Measurements from ENCODE around the gene CIB2.

CIB2 gene

DNA sequence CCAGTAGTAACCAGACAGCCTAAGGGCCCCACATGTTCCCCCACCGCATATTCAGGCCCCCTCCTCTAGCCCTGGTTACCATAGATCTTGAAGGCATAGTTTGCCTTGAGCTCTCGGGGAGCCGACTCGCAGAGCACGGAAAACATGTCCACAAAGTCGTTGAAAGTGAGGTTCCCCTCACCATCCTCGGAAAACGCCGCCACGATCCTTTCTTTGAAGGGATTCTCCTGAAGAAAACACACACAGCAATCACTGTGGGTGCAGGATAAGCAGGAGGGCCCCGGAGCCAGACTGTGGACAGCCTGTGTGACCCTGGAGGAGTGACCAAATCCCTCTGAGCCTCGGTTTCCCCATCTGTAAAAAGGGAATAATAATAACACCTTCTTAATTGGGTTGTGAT lies 22.1 kb downstream of the CIB2 start:
- 98% methylated on average over 10 of the region's 12 CpGs for WGBS (ENCODE audit: insufficient coverage)
- POLR2A ChIA-PET, result no interaction called here
- H3K36me3 ChIP-seq (ENCODE audit: control insufficient read depth in 4 of 4, insufficient read depth in 4 of 4, low read length in 3 of 4), result no peaks in the 10 kb centered on the region

DNA sequence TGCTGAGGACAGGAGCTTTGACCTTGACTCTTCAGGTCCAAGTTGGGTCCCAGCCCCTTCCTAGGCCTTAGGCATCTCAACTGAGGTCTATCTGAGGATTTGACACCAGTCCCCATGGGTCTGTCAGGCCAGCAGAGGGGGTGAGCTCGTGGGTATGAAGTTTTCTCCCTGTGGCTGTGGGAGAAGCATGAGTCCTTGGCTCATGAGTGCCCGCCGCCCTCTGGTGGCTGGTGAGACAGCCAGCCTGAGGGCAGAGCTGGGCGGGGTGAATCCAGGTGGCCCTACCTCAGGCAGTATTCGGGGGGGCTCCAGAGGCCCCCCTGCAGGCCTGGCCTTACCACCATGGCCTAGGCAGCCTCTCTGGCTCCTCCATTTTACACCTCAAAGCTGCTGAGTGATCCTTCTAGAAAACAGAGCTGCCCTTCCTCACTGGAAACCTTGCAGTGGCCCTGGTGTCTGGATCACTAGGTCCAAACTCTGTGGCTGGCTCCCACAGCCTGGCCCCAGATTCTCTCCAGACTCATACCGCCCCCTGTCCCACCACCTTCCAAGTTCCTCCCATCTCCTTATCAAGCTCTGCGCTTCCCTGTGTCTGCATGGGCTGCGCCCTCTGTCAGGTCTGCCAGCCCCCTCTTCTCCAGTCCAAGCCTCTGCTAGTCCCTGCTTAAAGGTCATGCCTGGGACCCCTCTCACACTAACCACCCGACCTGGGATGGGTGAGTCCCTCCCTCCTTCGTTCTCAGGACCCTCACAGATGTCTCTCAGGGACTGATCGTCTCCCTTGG lies 22.8 kb downstream of the CIB2 start:
- Histone ChIP-seq H3K36me3 (ENCODE audit: control insufficient read depth in 4 of 4, insufficient read depth in 4 of 4, low read length in 3 of 4) (no peaks in the 10 kb centered on the region), H3K9me3 (ENCODE audit: control extremely low read depth in 1 of 5, control insufficient read depth in 4 of 5, insufficient read depth in 2 of 5, low read depth in 1 of 5, low read length in 4 of 5) (no peaks in the 10 kb centered on the region), H3K27me3 (replicated peaks in 2 of 5; ENCODE audit: control insufficient read depth in 4 of 5, insufficient read depth in 5 of 5, low read length in 4 of 5) (no peaks in the 10 kb centered on the region), H3K27ac (ENCODE audit: insufficient read depth in 1 of 2, low read depth in 1 of 2, low read length in 2 of 2, poor library complexity in 1 of 2, severe bottlenecking in 2 of 2) (no peak overlapping the region), H3K4me1 (ENCODE audit: control extremely low read depth in 1 of 4, control insufficient read depth in 4 of 4, insufficient read depth in 4 of 4, low read length in 3 of 4) (peaks cover 2 to 27% (median 12%) of the 10 kb centered on the region in 4 experiments), H3K4me3 (ENCODE audit: control insufficient read depth in 1 of 7, extremely low read depth in 1 of 7, insufficient read depth in 4 of 7, low read depth in 2 of 7, low read length in 6 of 7) (no peak overlapping the region)
- peak; percentile 93 to 96 (median 96) for DNase-seq
- WGBS (ENCODE audit: insufficient coverage), result 48% methylated on average over 9 of the region's 11 CpGs
- ChIA-PET CTCF (interaction anchor here (0.8 to 11.6 kb wide), 41 partner anchors 9 to 467 kb away, joined by 3 to 165 read pairs (median 6); partner anchors contain the start of gene SH2D7), POLR2A (interaction anchor here (1.1 kb wide), 1 partner anchor 108 kb away, joined by 4 read pairs; no protein-coding TSS in a partner anchor)

More for the DNA sequence above, 22.1 kb downstream of the CIB2 start:
- Histone ChIP-seq H3K27ac (ENCODE audit: insufficient read depth in 1 of 2, low read depth in 1 of 2, low read length in 2 of 2, poor library complexity in 1 of 2, severe bottlenecking in 2 of 2) (no peak overlapping the region), H3K9me3 (ENCODE audit: control extremely low read depth in 1 of 5, control insufficient read depth in 4 of 5, insufficient read depth in 2 of 5, low read depth in 1 of 5, low read length in 4 of 5) (no peaks in the 10 kb centered on the region), H3K4me3 (ENCODE audit: control insufficient read depth in 1 of 7, extremely low read depth in 1 of 7, insufficient read depth in 4 of 7, low read depth in 2 of 7, low read length in 6 of 7) (no peak overlapping the region), H3K4me1 (ENCODE audit: control extremely low read depth in 1 of 4, control insufficient read depth in 4 of 4, insufficient read depth in 4 of 4, low read length in 3 of 4) (peaks cover 0 to 21% (median 5%) of the 10 kb centered on the region in 4 experiments), H3K27me3 (replicated peaks in 2 of 5; ENCODE audit: control insufficient read depth in 4 of 5, insufficient read depth in 5 of 5, low read length in 4 of 5) (no peaks in the 10 kb centered on the region)
- CTCF ChIA-PET, result interaction anchor here (0.7 to 11.6 kb wide), 34 partner anchors 11 to 466 kb away, joined by 3 to 165 read pairs (median 6); partner anchors contain the start of gene SH2D7
- DNase-seq, result no peak

DNA sequence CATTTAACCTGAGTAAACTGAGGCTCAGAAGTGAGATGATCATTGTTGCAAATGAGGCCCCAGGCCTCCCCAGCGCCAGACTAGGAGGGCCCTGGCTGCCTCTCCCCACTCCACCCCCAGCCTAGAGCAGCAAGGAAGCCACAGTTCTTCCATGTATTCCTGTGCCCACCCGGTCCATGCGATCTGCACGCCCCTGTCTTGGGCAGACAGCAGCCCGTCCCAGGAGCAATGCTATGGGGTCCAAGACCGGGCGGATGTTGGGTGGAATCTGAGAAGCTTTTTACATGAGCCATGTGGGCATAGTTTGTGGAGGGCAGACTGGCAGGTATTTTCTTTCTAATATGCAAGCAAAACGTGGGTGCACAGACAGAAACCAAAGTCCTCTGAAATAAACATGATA lies 23.8 kb downstream of the CIB2 start:
- H3K27me3 ChIP-seq (replicated peaks in 2 of 5; ENCODE audit: control insufficient read depth in 4 of 5, insufficient read depth in 5 of 5, low read length in 4 of 5), result no peaks in the 10 kb centered on the region
- H3K9me3 ChIP-seq (ENCODE audit: control extremely low read depth in 1 of 5, control insufficient read depth in 4 of 5, insufficient read depth in 2 of 5, low read depth in 1 of 5, low read length in 4 of 5), result no peaks in the 10 kb centered on the region
- WGBS (ENCODE audit: insufficient coverage), result 97% methylated on average over 5 of the region's 8 CpGs
- H3K27ac ChIP-seq (ENCODE audit: insufficient read depth in 1 of 2, low read depth in 1 of 2, low read length in 2 of 2, poor library complexity in 1 of 2, severe bottlenecking in 2 of 2), result no peak overlapping the region
- POLR2A ChIA-PET, result no interaction called here
- no peak overlapping the region for H3K4me3 ChIP-seq (ENCODE audit: control insufficient read depth in 1 of 7, extremely low read depth in 1 of 7, insufficient read depth in 4 of 7, low read depth in 2 of 7, low read length in 6 of 7)
- H3K4me1 ChIP-seq (ENCODE audit: control extremely low read depth in 1 of 4, control insufficient read depth in 4 of 4, insufficient read depth in 4 of 4, low read length in 3 of 4), result peaks cover 2 to 37% (median 20%) of the 10 kb centered on the region in 4 experiments
- H3K36me3 ChIP-seq (ENCODE audit: control insufficient read depth in 4 of 4, insufficient read depth in 4 of 4, low read length in 3 of 4), result no peaks in the 10 kb centered on the region
- CTCF ChIA-PET, result interaction anchor here (1.2 to 11.6 kb wide), 16 partner anchors 9 to 148 kb away, joined by 3 to 165 read pairs (median 12); partner anchors contain the start of gene SH2D7
- DNase-seq, result no peak

DNA sequence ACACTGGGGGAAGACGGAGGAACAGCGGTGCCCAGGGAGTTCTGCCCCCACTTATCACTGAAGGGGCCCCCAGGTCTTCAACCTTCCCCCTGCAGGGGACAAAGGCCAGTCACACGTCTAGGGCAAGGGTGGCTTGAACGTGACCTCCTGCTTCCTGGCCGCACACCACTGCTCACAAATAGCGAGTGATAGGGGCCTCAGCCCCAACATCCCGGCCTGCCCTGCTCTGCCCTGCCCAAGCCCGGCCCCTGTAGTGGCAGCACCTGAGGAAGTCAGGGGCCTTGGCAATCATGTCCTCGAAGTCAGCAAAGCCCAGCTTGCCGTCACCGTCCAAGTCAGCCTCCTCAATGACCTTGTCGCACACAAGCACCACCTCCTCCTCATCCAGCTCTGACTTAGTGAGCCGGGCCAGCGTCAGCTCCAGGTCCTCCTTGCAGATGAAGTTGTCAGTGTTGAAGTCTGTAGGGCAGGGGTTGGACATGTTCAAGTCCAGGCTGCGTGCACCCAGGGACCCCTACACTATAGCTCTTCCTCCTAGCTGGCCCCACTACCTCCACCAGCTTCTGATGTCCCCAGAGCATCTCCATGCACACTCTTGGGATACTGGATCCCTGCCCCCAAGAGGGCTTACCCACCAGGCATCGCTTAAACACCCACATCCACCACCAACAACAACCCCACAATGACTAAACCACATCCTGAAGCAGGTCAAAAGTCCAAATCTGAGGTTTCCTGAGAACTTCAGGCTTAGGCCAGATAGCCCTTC lies 25.6 kb downstream of the CIB2 start:
- ChIA-PET POLR2A (no interaction called here), CTCF (interaction anchor here (1.2 to 10.8 kb wide), 7 partner anchors 8 to 140 kb away, joined by 3 to 102 read pairs (median 7); no protein-coding TSS in a partner anchor)
- Histone ChIP-seq H3K27ac (ENCODE audit: insufficient read depth in 1 of 2, low read depth in 1 of 2, low read length in 2 of 2, poor library complexity in 1 of 2, severe bottlenecking in 2 of 2) (no peak overlapping the region), H3K27me3 (replicated peaks in 2 of 5; ENCODE audit: control insufficient read depth in 4 of 5, insufficient read depth in 5 of 5, low read length in 4 of 5) (no peaks in the 10 kb centered on the region), H3K4me3 (ENCODE audit: control insufficient read depth in 1 of 7, extremely low read depth in 1 of 7, insufficient read depth in 4 of 7, low read depth in 2 of 7, low read length in 6 of 7) (no peak overlapping the region), H3K9me3 (ENCODE audit: control extremely low read depth in 1 of 5, control insufficient read depth in 4 of 5, insufficient read depth in 2 of 5, low read depth in 1 of 5, low read length in 4 of 5) (no peaks in the 10 kb centered on the region), H3K4me1 (ENCODE audit: control extremely low read depth in 1 of 4, control insufficient read depth in 4 of 4, insufficient read depth in 4 of 4, low read length in 3 of 4) (peaks cover 2 to 39% (median 20%) of the 10 kb centered on the region in 4 experiments), H3K36me3 (ENCODE audit: control insufficient read depth in 4 of 4, insufficient read depth in 4 of 4, low read length in 3 of 4) (no peaks in the 10 kb centered on the region)
- DNase-seq, result no peak
- 88% methylated on average over 14 of the region's 16 CpGs for WGBS (ENCODE audit: insufficient coverage)

DNA sequence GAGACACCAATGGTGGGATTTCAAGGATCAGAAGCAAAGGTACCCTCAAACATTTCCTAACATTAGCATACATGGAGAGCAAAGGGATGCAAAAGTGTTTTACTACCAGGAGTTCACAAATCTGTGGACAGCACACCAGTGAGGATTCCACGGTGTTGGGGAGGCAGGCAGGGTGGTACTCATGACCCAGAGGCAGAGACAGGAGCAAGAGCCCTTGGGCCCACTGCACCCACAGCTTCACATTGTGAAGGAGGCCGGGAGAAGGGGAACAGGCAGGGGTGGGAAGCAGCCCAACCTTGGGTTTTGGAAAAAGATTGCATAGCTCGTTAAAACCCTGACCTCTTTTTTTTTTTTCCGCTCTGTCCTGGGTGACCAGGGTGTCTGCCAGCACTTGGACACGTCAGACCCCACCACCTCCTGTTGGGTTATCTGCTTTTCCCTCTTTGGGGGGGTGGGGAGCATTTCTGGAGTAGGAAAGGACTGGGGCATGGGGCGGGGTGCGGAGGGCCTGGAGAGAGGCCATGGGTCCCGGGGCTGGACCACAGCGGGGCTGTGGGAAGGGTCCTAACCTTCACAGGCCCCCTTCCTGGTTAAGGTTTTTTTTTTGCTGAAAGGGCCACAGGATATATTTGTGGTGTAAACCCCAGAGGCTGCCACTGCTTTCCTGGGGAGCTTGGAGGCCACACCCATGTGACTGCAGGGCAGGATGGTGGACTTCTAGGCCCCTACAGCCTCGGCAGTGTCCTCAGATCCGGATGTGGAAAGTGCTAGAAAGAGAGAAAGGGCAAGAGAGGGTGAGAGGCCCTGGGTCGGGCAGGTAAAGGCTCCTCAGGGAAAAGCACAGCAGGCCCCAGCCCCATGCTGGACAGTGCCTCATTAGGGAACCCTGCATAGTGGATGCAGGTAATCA lies 26.4 kb downstream of the CIB2 start:
- Histone ChIP-seq H3K9me3 (ENCODE audit: control extremely low read depth in 1 of 5, control insufficient read depth in 4 of 5, insufficient read depth in 2 of 5, low read depth in 1 of 5, low read length in 4 of 5) (no peaks in the 10 kb centered on the region), H3K36me3 (ENCODE audit: control insufficient read depth in 4 of 4, insufficient read depth in 4 of 4, low read length in 3 of 4) (no peaks in the 10 kb centered on the region), H3K27me3 (replicated peaks in 2 of 5; ENCODE audit: control insufficient read depth in 4 of 5, insufficient read depth in 5 of 5, low read length in 4 of 5) (no peaks in the 10 kb centered on the region), H3K27ac (ENCODE audit: insufficient read depth in 1 of 2, low read depth in 1 of 2, low read length in 2 of 2, poor library complexity in 1 of 2, severe bottlenecking in 2 of 2) (no peak overlapping the region), H3K4me1 (ENCODE audit: control extremely low read depth in 1 of 4, control insufficient read depth in 4 of 4, insufficient read depth in 4 of 4, low read length in 3 of 4) (peaks cover 2 to 39% (median 20%) of the 10 kb centered on the region in 4 experiments), H3K4me3 (ENCODE audit: control insufficient read depth in 1 of 7, extremely low read depth in 1 of 7, insufficient read depth in 4 of 7, low read depth in 2 of 7, low read length in 6 of 7) (no peak overlapping the region)
- no peak for DNase-seq
- ChIA-PET CTCF (interaction anchor here (1.2 to 10.8 kb wide), 6 partner anchors 8 to 146 kb away, joined by 3 to 102 read pairs (median 10); no protein-coding TSS in a partner anchor), POLR2A (interaction anchor here (0.5 kb wide), 1 partner anchor 444 kb away, joined by 3 read pairs; no protein-coding TSS in a partner anchor)
- WGBS (ENCODE audit: insufficient coverage), result 81% methylated on average over 7 of the region's 12 CpGs

DNA sequence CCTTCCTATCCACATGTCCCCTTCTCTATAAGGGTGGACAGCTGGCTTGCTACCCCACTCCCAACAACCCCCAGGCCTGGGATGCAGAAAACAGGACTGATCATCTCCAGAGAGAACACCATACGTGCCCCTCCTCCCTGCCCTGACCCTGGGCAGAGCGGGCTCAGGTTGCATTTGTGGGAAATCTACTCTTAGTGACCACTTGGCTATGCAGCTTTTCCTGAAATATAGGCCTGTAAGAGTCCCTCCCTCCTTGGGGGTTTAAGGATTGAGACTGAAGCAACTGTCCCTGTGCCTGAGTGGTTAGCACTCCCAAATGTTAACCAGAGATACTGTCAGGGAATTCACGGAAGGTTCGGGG lies 27.1 kb downstream of the CIB2 start:
- 94% methylated on average over 3 of the region's 4 CpGs for WGBS (ENCODE audit: insufficient coverage)
- Histone ChIP-seq H3K9me3 (ENCODE audit: control extremely low read depth in 1 of 5, control insufficient read depth in 4 of 5, insufficient read depth in 2 of 5, low read depth in 1 of 5, low read length in 4 of 5) (no peaks in the 10 kb centered on the region), H3K27ac (ENCODE audit: insufficient read depth in 1 of 2, low read depth in 1 of 2, low read length in 2 of 2, poor library complexity in 1 of 2, severe bottlenecking in 2 of 2) (no peak overlapping the region), H3K4me3 (ENCODE audit: control insufficient read depth in 1 of 7, extremely low read depth in 1 of 7, insufficient read depth in 4 of 7, low read depth in 2 of 7, low read length in 6 of 7) (no peak overlapping the region), H3K4me1 (ENCODE audit: control extremely low read depth in 1 of 4, control insufficient read depth in 4 of 4, insufficient read depth in 4 of 4, low read length in 3 of 4) (peaks cover 2 to 39% (median 20%) of the 10 kb centered on the region in 4 experiments), H3K27me3 (replicated peaks in 2 of 5; ENCODE audit: control insufficient read depth in 4 of 5, insufficient read depth in 5 of 5, low read length in 4 of 5) (no peaks in the 10 kb centered on the region), H3K36me3 (ENCODE audit: control insufficient read depth in 4 of 4, insufficient read depth in 4 of 4, low read length in 3 of 4) (no peaks in the 10 kb centered on the region)
- POLR2A ChIA-PET, result interaction anchor here (0.5 to 0.6 kb wide), 2 partner anchors 12 to 444 kb away, joined by 3 to 5 read pairs; no protein-coding TSS in a partner anchor
- CTCF ChIA-PET, result interaction anchor here (1.0 to 10.8 kb wide), 3 partner anchors 63 to 145 kb away, joined by 3 to 102 read pairs (median 12); no protein-coding TSS in a partner anchor
- no peak for DNase-seq
